ENCODE data around the gene GRIK2.

Gene GRIK2

GRCh38 chr6:101534821-101535220, 141.3 kb downstream of the GRIK2 start:
- no peaks in the 10 kb centered on the region for H3K36me3 ChIP-seq (ENCODE audit: control insufficient read depth, insufficient read depth, low read length)
- H3K9me3 ChIP-seq (ENCODE audit: control insufficient read depth, low read length), result no peaks in the 10 kb centered on the region
- H3K27ac ChIP-seq (ENCODE audit: low read depth, low read length, severe bottlenecking), result no peak overlapping the region
- WGBS, 2 experiments (ENCODE audit: insufficient coverage in 2 of 2), result 85% methylated on average over 2 of the region's 3 CpGs; no CpG with 5 or more reads in 1 of the 2 experiments
- no peak overlapping the region for H3K4me3 ChIP-seq (ENCODE audit: extremely low read depth, insufficient read depth, low read length, poor library complexity, severe bottlenecking)
- H3K4me1 ChIP-seq (ENCODE audit: control insufficient read depth, insufficient read depth, low read length, poor library complexity, severe bottlenecking), result no peaks in the 10 kb centered on the region

- Histone ChIP-seq H3K4me3 (ENCODE audit: extremely low read depth, insufficient read depth, low read length, poor library complexity, severe bottlenecking) (no peak overlapping the region), H3K4me1 (ENCODE audit: control insufficient read depth, insufficient read depth, low read length, poor library complexity, severe bottlenecking) (no peaks in the 10 kb centered on the region), H3K36me3 (ENCODE audit: control insufficient read depth, insufficient read depth, low read length) (no peaks in the 10 kb centered on the region), H3K9me3 (ENCODE audit: control insufficient read depth, low read length) (no peaks in the 10 kb centered on the region), H3K27ac (ENCODE audit: low read depth, low read length, severe bottlenecking) (no peak overlapping the region)
- 50% methylated on average over 1 of the region's 2 CpGs; no CpG with 5 or more reads in 1 of the 2 experiments for WGBS, 2 experiments (ENCODE audit: insufficient coverage in 2 of 2)
Measured at GRCh38 chr6:101537753-101538316, 144.3 kb downstream of the GRIK2 start.

GRCh38 chr6:101539510-101540245, 146.2 kb downstream of the GRIK2 start:
- no peaks in the 10 kb centered on the region for H3K36me3 ChIP-seq (ENCODE audit: control insufficient read depth, insufficient read depth, low read length)
- no peaks in the 10 kb centered on the region for H3K9me3 ChIP-seq (ENCODE audit: control insufficient read depth, low read length)
- H3K4me1 ChIP-seq (ENCODE audit: control insufficient read depth, insufficient read depth, low read length, poor library complexity, severe bottlenecking), result peaks cover 11% of the 10 kb centered on the region
- no peak overlapping the region for H3K4me3 ChIP-seq (ENCODE audit: extremely low read depth, insufficient read depth, low read length, poor library complexity, severe bottlenecking)
- 70% methylated on average over 2 of the region's 4 CpGs; no CpG with 5 or more reads in 1 of the 2 experiments for WGBS, 2 experiments (ENCODE audit: insufficient coverage in 2 of 2)
- no peak overlapping the region for H3K27ac ChIP-seq (ENCODE audit: low read depth, low read length, severe bottlenecking)

GRCh38 chr6:101541894-101542293, 148.4 kb downstream of the GRIK2 start:
- Histone ChIP-seq H3K36me3 (ENCODE audit: control insufficient read depth, insufficient read depth, low read length) (no peaks in the 10 kb centered on the region), H3K4me3 (ENCODE audit: extremely low read depth, insufficient read depth, low read length, poor library complexity, severe bottlenecking) (no peak overlapping the region), H3K4me1 (ENCODE audit: control insufficient read depth, insufficient read depth, low read length, poor library complexity, severe bottlenecking) (peaks cover 15% of the 10 kb centered on the region), H3K9me3 (ENCODE audit: control insufficient read depth, low read length) (no peaks in the 10 kb centered on the region), H3K27ac (ENCODE audit: low read depth, low read length, severe bottlenecking) (no peak overlapping the region)
- WGBS, 2 experiments (ENCODE audit: insufficient coverage in 2 of 2), result no CpG with 5 or more reads among the region's 2 CpGs

GRCh38 chr6:101543796-101544195, 150.3 kb downstream of the GRIK2 start:
- peaks cover 15% of the 10 kb centered on the region for H3K4me1 ChIP-seq (ENCODE audit: control insufficient read depth, insufficient read depth, low read length, poor library complexity, severe bottlenecking)
- no peaks in the 10 kb centered on the region for H3K9me3 ChIP-seq (ENCODE audit: control insufficient read depth, low read length)
- no peak overlapping the region for H3K27ac ChIP-seq (ENCODE audit: low read depth, low read length, severe bottlenecking)
- 100% methylated on average over 1 of the region's 1 CpG; no CpG with 5 or more reads in 1 of the 2 experiments for WGBS, 2 experiments (ENCODE audit: insufficient coverage in 2 of 2)
- no peaks in the 10 kb centered on the region for H3K36me3 ChIP-seq (ENCODE audit: control insufficient read depth, insufficient read depth, low read length)
- no peak overlapping the region for H3K4me3 ChIP-seq (ENCODE audit: extremely low read depth, insufficient read depth, low read length, poor library complexity, severe bottlenecking)

GRCh38 chr6:101544286-101544685, 150.8 kb downstream of the GRIK2 start:
- Histone ChIP-seq H3K4me1 (ENCODE audit: control insufficient read depth, insufficient read depth, low read length, poor library complexity, severe bottlenecking) (peaks cover 15% of the 10 kb centered on the region), H3K36me3 (ENCODE audit: control insufficient read depth, insufficient read depth, low read length) (no peaks in the 10 kb centered on the region), H3K27ac (ENCODE audit: low read depth, low read length, severe bottlenecking) (no peak overlapping the region), H3K4me3 (ENCODE audit: extremely low read depth, insufficient read depth, low read length, poor library complexity, severe bottlenecking) (no peak overlapping the region), H3K9me3 (ENCODE audit: control insufficient read depth, low read length) (no peaks in the 10 kb centered on the region)
- WGBS, 2 experiments (ENCODE audit: insufficient coverage in 2 of 2), result 79 to 93% methylated on average over 2 of the region's 5 CpGs

GRCh38 chr6:101545191-101545590, 151.7 kb downstream of the GRIK2 start:
- Histone ChIP-seq H3K36me3 (ENCODE audit: control insufficient read depth, insufficient read depth, low read length) (no peaks in the 10 kb centered on the region), H3K4me1 (ENCODE audit: control insufficient read depth, insufficient read depth, low read length, poor library complexity, severe bottlenecking) (peaks cover 15% of the 10 kb centered on the region), H3K4me3 (ENCODE audit: extremely low read depth, insufficient read depth, low read length, poor library complexity, severe bottlenecking) (no peak overlapping the region), H3K9me3 (ENCODE audit: control insufficient read depth, low read length) (no peaks in the 10 kb centered on the region), H3K27ac (ENCODE audit: low read depth, low read length, severe bottlenecking) (no peak overlapping the region)
- no CpG with 5 or more reads among the region's 3 CpGs for WGBS, 2 experiments (ENCODE audit: insufficient coverage in 2 of 2)

GRCh38 chr6:101550451-101550850, 156.9 kb downstream of the GRIK2 start:
- Histone ChIP-seq H3K4me3 (ENCODE audit: extremely low read depth, insufficient read depth, low read length, poor library complexity, severe bottlenecking) (no peak overlapping the region), H3K4me1 (ENCODE audit: control insufficient read depth, insufficient read depth, low read length, poor library complexity, severe bottlenecking) (no peaks in the 10 kb centered on the region), H3K36me3 (ENCODE audit: control insufficient read depth, insufficient read depth, low read length) (no peaks in the 10 kb centered on the region), H3K27ac (ENCODE audit: low read depth, low read length, severe bottlenecking) (no peak overlapping the region), H3K9me3 (ENCODE audit: control insufficient read depth, low read length) (no peaks in the 10 kb centered on the region)
- 100% methylated on average over 1 of the region's 4 CpGs; no CpG with 5 or more reads in 1 of the 2 experiments for WGBS, 2 experiments (ENCODE audit: insufficient coverage in 2 of 2)

GRCh38 chr6:101554231-101554630, 160.7 kb downstream of the GRIK2 start:
- 100% methylated on average over 1 of the region's 1 CpG; no CpG with 5 or more reads in 1 of the 2 experiments for WGBS, 2 experiments (ENCODE audit: insufficient coverage in 2 of 2)
- H3K4me3 ChIP-seq (ENCODE audit: extremely low read depth, insufficient read depth, low read length, poor library complexity, severe bottlenecking), result no peak overlapping the region
- no peaks in the 10 kb centered on the region for H3K9me3 ChIP-seq (ENCODE audit: control insufficient read depth, low read length)
- no peak overlapping the region for H3K27ac ChIP-seq (ENCODE audit: low read depth, low read length, severe bottlenecking)
- H3K36me3 ChIP-seq (ENCODE audit: control insufficient read depth, insufficient read depth, low read length), result no peaks in the 10 kb centered on the region
- H3K4me1 ChIP-seq (ENCODE audit: control insufficient read depth, insufficient read depth, low read length, poor library complexity, severe bottlenecking), result no peaks in the 10 kb centered on the region

- Histone ChIP-seq H3K27ac (ENCODE audit: low read depth, low read length, severe bottlenecking) (no peak overlapping the region), H3K36me3 (ENCODE audit: control insufficient read depth, insufficient read depth, low read length) (no peaks in the 10 kb centered on the region), H3K4me1 (ENCODE audit: control insufficient read depth, insufficient read depth, low read length, poor library complexity, severe bottlenecking) (no peaks in the 10 kb centered on the region), H3K9me3 (ENCODE audit: control insufficient read depth, low read length) (no peaks in the 10 kb centered on the region), H3K4me3 (ENCODE audit: extremely low read depth, insufficient read depth, low read length, poor library complexity, severe bottlenecking) (no peak overlapping the region)
- WGBS, 2 experiments (ENCODE audit: insufficient coverage in 2 of 2), result 80 to 92% methylated on average over 1 to 2 of the region's 2 CpGs
Measured at GRCh38 chr6:101558712-101559111, 165.2 kb downstream of the GRIK2 start.

- no peak overlapping the region for H3K27ac ChIP-seq (ENCODE audit: low read depth, low read length, severe bottlenecking)
- WGBS, 2 experiments (ENCODE audit: insufficient coverage in 2 of 2), result 85% methylated on average over 3 of the region's 4 CpGs; no CpG with 5 or more reads in 1 of the 2 experiments
- H3K4me3 ChIP-seq (ENCODE audit: extremely low read depth, insufficient read depth, low read length, poor library complexity, severe bottlenecking), result no peak overlapping the region
- H3K9me3 ChIP-seq (ENCODE audit: control insufficient read depth, low read length), result no peaks in the 10 kb centered on the region
- no peaks in the 10 kb centered on the region for H3K4me1 ChIP-seq (ENCODE audit: control insufficient read depth, insufficient read depth, low read length, poor library complexity, severe bottlenecking)
- no peaks in the 10 kb centered on the region for H3K36me3 ChIP-seq (ENCODE audit: control insufficient read depth, insufficient read depth, low read length)
Measured at GRCh38 chr6:101572627-101573026, 179.1 kb downstream of the GRIK2 start.

Data from mesodermal cell (in vitro differentiated cells).